DOHH2 (cell line): ENCODE results near the gene POMGNT1.

Source experiments
- H3F3A ChIP-seq: fragments of 200-600 bp; sonication (generic), shearing (Covaris generic); 2 replicates; pipeline ENCODE4 v1.6.0; 2016; ENCODE audit warnings: antibody characterized with exemption, mild to moderate bottlenecking; ENCODE audit not compliant: control insufficient read depth, insufficient read depth
- H3K27ac ChIP-seq: fragments of 200-600 bp; sonication (generic); 2 replicates; pipeline ENCODE4 v1.5.1; 2014; ENCODE audit warnings: low read depth, mild to moderate bottlenecking, low read length, moderate library complexity
- H3K27me3 ChIP-seq: fragments of 200-600 bp; sonication (generic); 2 replicates; pipeline ENCODE4 v1.6.1; 2014; ENCODE audit warnings: mild to moderate bottlenecking, low read length, mixed read lengths; ENCODE audit not compliant: control insufficient read depth
- H3K36me3 ChIP-seq: fragments of 200-600 bp; sonication (generic); 2 replicates; pipeline ENCODE4 v1.6.1; 2014; ENCODE audit warnings: mild to moderate bottlenecking, low read length, moderate library complexity, mixed read lengths; ENCODE audit not compliant: control insufficient read depth
- H3K4me1 ChIP-seq: fragments of 200-600 bp; sonication (generic); 2 replicates; pipeline ENCODE4 v1.6.1; 2014; ENCODE audit warnings: mild to moderate bottlenecking, low read length, mixed read lengths; ENCODE audit not compliant: control insufficient read depth
- H3K4me2 ChIP-seq: fragments of 200-600 bp; sonication (generic); 2 replicates; pipeline ENCODE4 v1.6.0; 2014; ENCODE audit warnings: mild to moderate bottlenecking, low read length, moderate library complexity
- H3K4me3 ChIP-seq: fragments of 200-600 bp; sonication (generic); 2 replicates; pipeline ENCODE4 v1.5.1; 2014; ENCODE audit warnings: mild to moderate bottlenecking, low read length, mixed read lengths
- H3K79me2 ChIP-seq: fragments of 200-600 bp; sonication (generic); 2 replicates; pipeline ENCODE4 v1.6.1; 2014; ENCODE audit warnings: mild to moderate bottlenecking, low read length, mixed read lengths; ENCODE audit not compliant: control insufficient read depth
- H3K9me2 ChIP-seq: fragments of 200-600 bp; sonication (generic); replicated peaks from 2 replicates; pipeline ENCODE4 v1.6.1; 2014; ENCODE audit warnings: mild to moderate bottlenecking, low read length, mixed read lengths; ENCODE audit not compliant: control insufficient read depth
- H3K9me3 ChIP-seq: fragments of 200-600 bp; sonication (generic); 2 replicates; pipeline ENCODE4 v1.6.1; 2014; ENCODE audit warnings: antibody characterized with exemption, low read length, mixed read lengths; ENCODE audit not compliant: control insufficient read depth, insufficient read depth
- H4K20me1 ChIP-seq: fragments of 200-600 bp; sonication (generic); 2 replicates; pipeline ENCODE4 v1.6.0; 2014; ENCODE audit warnings: low read depth, mild to moderate bottlenecking, antibody characterized with exemption, low read length, moderate library complexity; ENCODE audit not compliant: control insufficient read depth, insufficient read depth
- CTCF ChIP-seq: fragments of 200-600 bp; sonication (generic); IDR thresholded peaks from one replicate; pipeline ENCODE4 v1.5.1; 2014; ENCODE audit warnings: antibody characterized with exemption, mild to moderate bottlenecking, low read depth, low read length; ENCODE audit not compliant: poor library complexity, severe bottlenecking
- EZH2phosphoT487 ChIP-seq: fragments of 200-600 bp; sonication (generic); IDR thresholded peaks from 2 replicates; pipeline ENCODE4 v1.6.1; 2017; ENCODE audit warnings: borderline replicate concordance, mild to moderate bottlenecking, antibody characterized with exemption, low read length, moderate library complexity, mixed read lengths

POMGNT1 gene

GRCh38 chr1:46190539-46190938, 7.7 kb downstream of the POMGNT1 start:
- Histone ChIP-seq H3K36me3 (peaks cover 8% of the 10 kb centered on the region; the same call in 1 of the 2 replicates), H3K4me2 (no peak overlapping the region), H3K9me3 (no peaks in the 10 kb centered on the region), H4K20me1 (no peaks in the 10 kb centered on the region), H3F3A (no peaks in the 10 kb centered on the region), H3K79me2 (no peaks in the 10 kb centered on the region), H3K27ac (no peak overlapping the region), H3K9me2 (no peaks in the 10 kb centered on the region), H3K4me1 (no peaks in the 10 kb centered on the region), H3K4me3 (no peak overlapping the region), H3K27me3 (no peaks in the 10 kb centered on the region)
- TF ChIP-seq CTCF, result no peak
- no peak for TF ChIP-seq EZH2phosphoT487

GRCh38 chr1:46188295-46189030, 9.8 kb downstream of the POMGNT1 start:
- TF ChIP-seq EZH2phosphoT487, result no peak
- TF ChIP-seq CTCF, result no peak
- no peaks in the 10 kb centered on the region for H4K20me1 ChIP-seq
- no peak overlapping the region for H3K4me2 ChIP-seq
- H3K4me1 ChIP-seq, result no peaks in the 10 kb centered on the region
- no peak overlapping the region for H3K27ac ChIP-seq
- no peak overlapping the region for H3K4me3 ChIP-seq
- H3K36me3 ChIP-seq, result peaks cover 8% of the 10 kb centered on the region; the same call in 1 of the 2 replicates
- no peaks in the 10 kb centered on the region for H3K27me3 ChIP-seq
- H3F3A ChIP-seq, result no peaks in the 10 kb centered on the region
- no peaks in the 10 kb centered on the region for H3K9me3 ChIP-seq
- H3K9me2 ChIP-seq, result no peaks in the 10 kb centered on the region
- no peaks in the 10 kb centered on the region for H3K79me2 ChIP-seq

- Histone ChIP-seq H4K20me1 (no peaks in the 10 kb centered on the region), H3K79me2 (no peaks in the 10 kb centered on the region), H3K9me2 (no peaks in the 10 kb centered on the region), H3K27ac (no peak overlapping the region), H3K4me2 (no peak overlapping the region), H3K27me3 (no peaks in the 10 kb centered on the region), H3K9me3 (no peaks in the 10 kb centered on the region), H3K36me3 (peaks cover 4% of the 10 kb centered on the region; the same call in 1 of the 2 replicates), H3F3A (no peaks in the 10 kb centered on the region), H3K4me3 (no peak overlapping the region), H3K4me1 (no peaks in the 10 kb centered on the region)
- TF ChIP-seq EZH2phosphoT487 (no peak), CTCF (no peak)
Observed at GRCh38 chr1:46187106-46187869, 10.9 kb downstream of the POMGNT1 start.
